SH-SY5Y (cell line): ENCODE data around the gene DHRS3.

Experiments used
- GATA2 ChIP-seq: IDR thresholded peaks from 2 replicates; pipeline ENCODE4 v1.6.1; 2011; ENCODE audit warnings: mild to moderate bottlenecking, low read depth, low read length
- GATA3 ChIP-seq: IDR thresholded peaks from 2 replicates; pipeline ENCODE4 v1.6.1; 2011; ENCODE audit warnings: low read depth, mild to moderate bottlenecking, low read length, moderate library complexity

DNA sequence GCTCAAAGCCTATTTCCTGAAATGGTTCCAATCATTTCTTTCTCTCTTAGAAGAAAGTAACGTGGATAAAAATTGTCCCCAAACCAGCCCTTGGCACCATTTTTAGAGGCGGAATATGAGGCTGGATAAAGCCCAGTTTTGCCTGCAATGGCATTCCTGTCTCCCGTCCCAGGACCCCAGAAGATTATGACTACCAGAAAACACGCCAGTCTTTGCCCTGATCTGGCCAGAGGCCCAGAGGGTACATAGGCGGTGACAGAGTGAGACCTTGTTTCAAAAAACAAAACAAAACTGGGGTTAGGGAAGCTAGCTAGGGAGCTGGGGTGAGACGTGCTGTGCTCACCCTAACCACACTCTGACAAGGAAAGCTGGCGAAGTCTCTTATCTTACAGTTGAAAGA lies 25.8 kb upstream of the DHRS3 start, which contains the start of gene AADACL4:
- TF ChIP-seq GATA3: no peak
- no peak for TF ChIP-seq GATA2
